NCI-H2171 treated with DMSO at 0.1 percent for 48 hours (cell line): ENCODE results near the gene MECP2.
A peak's percentile ranks its signal among the peaks of the same experiment; 100 is the strongest.
"Not testable (repeated sequence)": the region's sequence is repeated elsewhere in the genome, so short reads cannot be mapped to it uniquely, and the experiment has no call there.

Experiments
- DNase-seq: peaks from one replicate; lab custom pipeline; 2025; lab: John Stamatoyannopoulos, UW

MECP2 gene

DNA sequence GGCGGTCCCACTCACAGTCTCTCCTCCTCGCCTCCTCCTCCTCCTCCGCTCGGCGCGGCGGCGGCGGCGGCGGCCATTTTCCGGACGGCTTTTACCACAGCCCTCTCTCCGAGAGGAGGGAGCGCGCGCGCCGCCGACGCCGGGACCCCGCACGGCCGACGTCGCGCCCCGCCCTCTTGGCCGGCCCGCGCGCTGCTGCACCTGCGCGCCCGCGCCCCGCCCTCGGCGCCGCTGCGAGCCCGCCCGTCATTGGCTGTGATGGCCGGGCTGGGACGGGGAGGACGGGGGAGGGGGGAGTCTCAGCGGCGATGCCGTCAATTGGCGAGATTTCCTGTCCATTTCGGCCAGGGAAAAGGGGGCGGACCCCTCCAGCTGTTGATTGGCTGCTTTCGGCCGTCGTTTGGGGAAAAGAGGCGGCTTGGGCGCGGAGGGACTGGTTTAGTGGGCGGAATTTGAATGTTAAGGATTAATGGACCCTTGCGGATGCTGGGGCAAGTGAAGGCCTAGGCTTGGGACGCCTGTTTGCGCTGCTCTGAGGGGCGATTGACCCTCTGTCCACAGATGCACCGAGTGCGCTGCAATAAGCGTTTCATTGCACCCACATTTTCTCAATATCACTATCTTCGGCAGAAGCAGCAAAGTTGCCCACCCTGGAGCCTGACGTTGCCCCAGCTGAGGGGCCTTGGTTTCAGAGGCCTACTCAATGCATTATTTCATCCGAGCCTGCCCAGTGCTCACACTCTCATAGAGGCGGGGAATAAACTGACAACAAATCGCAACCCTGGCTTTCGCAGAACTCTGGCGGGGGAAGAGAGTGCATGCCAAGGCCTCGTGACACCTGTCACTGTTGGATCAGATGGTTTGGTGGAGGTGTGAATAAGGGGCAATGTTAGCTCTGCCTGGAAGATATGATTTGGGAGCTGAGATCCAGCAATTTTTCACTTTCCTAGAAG is at the start of gene MECP2:
MECP2 (minus strand) TSS at position 129 of the 953 bp plus-strand sequence.
- peak; percentile 89 for DNase-seq

DNA sequence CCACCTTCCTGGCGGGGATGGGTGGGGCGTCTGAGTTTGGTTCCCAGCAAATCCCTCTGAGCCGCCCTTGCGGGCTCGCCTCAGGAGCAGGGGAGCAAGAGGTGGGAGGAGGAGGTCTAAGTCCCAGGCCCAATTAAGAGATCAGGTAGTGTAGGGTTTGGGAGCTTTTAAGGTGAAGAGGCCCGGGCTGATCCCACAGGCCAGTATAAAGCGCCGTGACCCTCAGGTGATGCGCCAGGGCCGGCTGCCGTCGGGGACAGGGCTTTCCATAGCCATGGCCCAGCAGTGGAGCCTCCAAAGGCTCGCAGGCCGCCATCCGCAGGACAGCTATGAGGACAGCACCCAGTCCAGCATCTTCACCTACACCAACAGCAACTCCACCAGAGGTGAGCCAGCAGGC is 46.5 kb upstream of the MECP2 start, which contains the start of gene OPN1LW:
OPN1LW (plus strand) TSS at position 234 of the 400 bp plus-strand sequence; CDS start at position 275, 41 bp downstream.
- not testable (repeated sequence) for DNase-seq

GRCh38 chrX:154142950-154143745 is 45.6 kb upstream of the MECP2 start:
- DNase-seq: no peak

GRCh38 chrX:154142386-154142785 is 44.9 kb upstream of the MECP2 start:
- no peak for DNase-seq

GRCh38 chrX:154140742-154141141 is 43.2 kb upstream of the MECP2 start:
- no peak for DNase-seq

GRCh38 chrX:154140206-154140605 is 42.7 kb upstream of the MECP2 start:
- no peak for DNase-seq

- DNase-seq: no peak
Observed at GRCh38 chrX:154138857-154139256, 41.3 kb upstream of the MECP2 start.

GRCh38 chrX:154136627-154137161 is 39.2 kb upstream of the MECP2 start:
- peak; percentile 41 for DNase-seq

- no peak for DNase-seq
Observed at GRCh38 chrX:154135458-154136229, 38.1 kb upstream of the MECP2 start.

DNA sequence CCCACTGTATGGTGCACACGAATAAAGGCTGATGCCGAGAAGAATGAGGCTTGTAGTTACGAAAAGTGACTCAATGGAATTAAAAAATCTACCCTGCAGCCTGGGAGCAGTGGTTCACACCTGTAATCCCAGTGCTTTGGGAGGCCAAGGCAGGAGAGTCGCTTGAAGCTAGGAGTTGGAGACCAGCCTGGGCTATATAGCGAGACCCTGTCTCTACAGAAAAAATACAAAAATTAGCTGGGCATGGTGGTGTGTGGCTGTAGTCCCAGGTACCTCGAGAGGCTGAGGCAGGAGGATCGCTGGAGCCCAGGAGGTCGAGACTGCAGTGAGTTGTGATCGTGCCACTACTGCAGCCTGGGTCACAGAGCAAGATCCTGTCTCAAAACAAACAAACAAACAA is 34.8 kb upstream of the MECP2 start:
- DNase-seq: no peak

- DNase-seq: no peak
Observed at GRCh38 chrX:154131955-154132354, 34.4 kb upstream of the MECP2 start.

- DNase-seq: no peak
Observed at GRCh38 chrX:154126101-154126500, 28.6 kb upstream of the MECP2 start.

DNA sequence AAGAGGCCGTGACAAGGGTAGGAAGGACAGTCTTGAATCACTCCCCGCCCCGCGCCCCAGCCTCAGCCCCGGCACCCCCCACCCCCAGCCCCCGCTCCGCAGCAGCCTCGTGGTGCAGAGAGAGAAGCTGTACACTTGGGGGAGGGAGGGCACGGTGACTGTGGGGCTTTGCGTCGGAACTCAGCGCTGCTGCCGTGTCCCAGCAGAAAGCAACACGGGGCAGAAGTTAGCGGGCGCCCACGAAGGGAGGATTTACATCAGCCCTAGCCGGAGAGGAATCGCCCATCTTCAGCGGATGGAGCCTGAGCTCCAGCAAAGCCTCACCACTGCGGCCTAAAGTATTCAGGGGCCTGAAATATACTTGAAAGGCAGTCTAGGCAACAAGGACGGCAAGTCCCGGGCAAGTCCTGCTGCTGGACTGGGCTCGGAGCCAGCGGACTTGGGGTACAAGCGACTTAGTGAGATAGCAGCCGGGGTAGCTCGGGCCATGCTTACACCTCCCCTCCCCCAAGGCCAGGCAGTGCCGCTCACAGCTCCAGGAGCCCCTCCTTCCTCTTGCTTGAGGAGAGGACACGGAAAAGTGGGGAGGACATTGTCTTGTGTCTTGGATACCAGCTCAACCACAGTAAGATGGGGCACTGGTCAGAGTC is 28.0 kb upstream of the MECP2 start:
- no peak for DNase-seq

DNA sequence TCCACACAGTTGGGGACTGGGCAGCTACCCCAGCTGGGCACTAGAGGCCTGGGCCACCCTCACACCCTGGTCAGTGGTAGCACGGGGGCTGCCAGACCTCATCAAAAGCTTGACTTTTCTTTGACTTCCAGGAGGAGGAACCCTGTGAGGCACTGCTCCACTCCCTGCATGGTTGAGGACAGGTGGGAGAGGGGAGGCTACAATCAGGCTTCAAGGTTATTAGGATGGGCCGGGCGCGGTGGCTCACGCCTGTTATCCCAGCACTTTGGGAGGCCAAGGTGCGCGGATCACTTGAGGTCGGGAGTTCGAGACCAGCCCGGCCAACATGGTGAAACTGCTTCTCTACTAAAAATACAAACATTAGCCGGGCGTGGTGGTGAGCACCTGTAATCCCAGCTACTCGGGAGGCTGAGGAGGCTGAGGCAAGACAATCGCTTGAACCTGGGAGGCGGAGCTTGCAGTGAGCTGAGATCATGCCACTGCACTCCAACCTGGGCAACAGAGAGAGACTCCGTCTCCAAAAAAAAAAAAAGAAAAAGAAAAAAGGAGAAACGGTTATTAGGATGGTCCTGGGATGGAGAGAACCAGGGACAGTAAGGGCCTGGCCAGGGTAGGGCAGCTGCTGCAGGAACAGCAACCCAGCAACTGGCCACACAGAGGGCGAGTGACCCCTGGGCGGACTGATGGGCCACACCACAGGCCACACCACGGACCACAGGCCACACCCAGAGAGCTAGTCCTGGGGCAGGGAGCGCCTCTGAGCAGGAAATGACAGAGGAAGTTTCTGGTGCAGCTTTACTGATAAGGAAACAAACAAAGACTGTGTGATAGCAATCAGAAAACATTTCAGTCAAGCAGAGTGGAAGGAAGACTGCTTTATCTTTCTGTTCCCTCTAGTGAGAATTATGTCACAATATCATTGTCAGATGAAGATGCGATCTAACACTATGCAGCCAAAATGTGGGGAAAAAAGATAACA is 26.0 kb upstream of the MECP2 start:
- DNase-seq: no peak

- DNase-seq: no peak
Observed at GRCh38 chrX:154121961-154122360, 24.4 kb upstream of the MECP2 start.

DNA sequence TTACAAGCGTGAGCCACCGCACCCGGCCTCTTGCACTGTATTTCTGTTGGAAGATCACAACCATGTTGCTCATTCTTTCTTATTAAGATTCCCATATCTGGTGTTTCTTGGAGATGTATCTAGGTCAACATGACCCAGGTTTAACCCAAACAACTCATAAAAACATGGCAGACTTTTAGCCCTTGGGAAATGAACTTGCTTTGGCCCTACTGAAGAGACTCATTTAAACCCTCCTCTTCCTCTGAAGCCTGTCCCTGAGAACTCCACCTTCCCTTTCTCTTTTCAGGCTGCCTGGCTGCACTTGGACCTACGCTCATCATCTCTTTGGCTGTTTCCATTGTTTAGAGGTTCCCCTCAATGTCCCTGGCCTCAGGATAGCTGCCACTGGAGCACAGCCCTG is 23.7 kb upstream of the MECP2 start:
- DNase-seq: no peak

DNA sequence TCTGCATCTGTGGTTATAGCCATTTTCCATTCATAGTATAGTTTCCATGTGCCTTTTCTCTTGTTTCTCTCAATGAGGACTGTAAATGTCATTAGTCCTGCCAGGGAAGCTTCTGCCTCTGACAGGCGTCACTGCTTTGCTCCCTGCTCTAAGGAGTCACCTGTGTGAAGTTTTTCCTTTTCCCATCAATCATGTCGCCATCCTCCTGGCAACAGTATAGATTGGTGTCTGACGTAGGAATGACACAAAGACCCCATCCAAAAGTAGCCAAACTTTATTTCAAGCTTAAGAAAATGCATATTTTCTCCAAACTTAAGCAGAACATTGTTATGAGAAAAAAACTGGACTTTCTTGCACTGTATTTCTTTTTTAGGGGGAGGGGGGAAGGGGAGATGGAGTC is 23.1 kb upstream of the MECP2 start:
- DNase-seq: no peak

DNA sequence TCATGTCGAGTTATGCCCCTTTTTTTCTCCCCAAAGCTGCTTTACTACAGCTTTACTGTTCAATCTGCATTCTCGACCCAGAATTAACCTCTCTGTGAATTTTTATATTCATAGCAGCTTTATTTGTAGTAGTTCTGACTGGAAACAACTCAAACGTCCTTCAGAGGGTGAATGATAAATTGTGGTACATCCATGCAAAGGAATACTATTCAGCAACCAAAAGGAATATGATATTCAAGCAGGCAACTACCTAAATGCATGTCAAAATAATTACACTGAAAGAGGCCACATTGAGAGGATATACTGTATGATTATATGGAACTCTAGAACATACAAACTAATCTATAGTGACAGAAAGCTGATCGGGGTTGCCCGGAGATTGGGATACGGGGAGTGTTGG is 20.0 kb upstream of the MECP2 start:
- no peak for DNase-seq

- DNase-seq: no peak
Observed at GRCh38 chrX:154116426-154117211, 19.1 kb upstream of the MECP2 start.
